Measurements from ENCODE around the gene PLCXD1. TPM values are rescaled to one million over a fixed set of nuclear protein-coding genes. Genes with fewer than 3 reads are reported as not detected.

The PLCXD1 gene
- total and polyA plus RNA-seq, 4 donors, result 6.7 to 50.6 (median 29.0) TPM

- Histone ChIP-seq H3K4me3 (ENCODE audit: low read depth, low read length) (no peak overlapping the region), H3K27ac (ENCODE audit: low read depth, low read length) (no peak overlapping the region), H3K9me3 (ENCODE audit: control insufficient read depth, insufficient read depth, low read length) (no peaks in the 10 kb centered on the region), H3K27me3 (ENCODE audit: control insufficient read depth, insufficient read depth, low read length) (peaks cover 14% of the 10 kb centered on the region), H3K4me1 (ENCODE audit: control insufficient read depth, insufficient read depth, low read length) (peaks cover 14% of the 10 kb centered on the region), H3K36me3 (ENCODE audit: control insufficient read depth, insufficient read depth, low read length) (peaks cover 72% of the 10 kb centered on the region)
- WGBS (ENCODE audit: insufficient coverage), result 91% methylated on average over 29 of the region's 33 CpGs
- no peak for DNase-seq (ENCODE audit: low read depth in 4 of 6, low spot score in 6 of 6)
These were observed 51.9 kb downstream of the PLCXD1 start for GRCh38 chrX:332916-333610.

- Histone ChIP-seq H3K4me3 (ENCODE audit: low read depth, low read length) (no peak overlapping the region), H3K9me3 (ENCODE audit: control insufficient read depth, insufficient read depth, low read length) (no peaks in the 10 kb centered on the region), H3K27me3 (ENCODE audit: control insufficient read depth, insufficient read depth, low read length) (peaks cover 14% of the 10 kb centered on the region), H3K4me1 (ENCODE audit: control insufficient read depth, insufficient read depth, low read length) (peaks cover 14% of the 10 kb centered on the region), H3K27ac (ENCODE audit: low read depth, low read length) (no peak overlapping the region), H3K36me3 (ENCODE audit: control insufficient read depth, insufficient read depth, low read length) (peaks cover 79% of the 10 kb centered on the region)
- DNase-seq (ENCODE audit: low read depth in 4 of 6, low spot score in 6 of 6), result no peak
- WGBS (ENCODE audit: insufficient coverage), result 92% methylated on average over 47 of the region's 51 CpGs
These were observed 52.6 kb downstream of the PLCXD1 start for GRCh38 chrX:333611-334311.

- DNase-seq (ENCODE audit: low read depth in 4 of 6, low spot score in 6 of 6), result no peak
- H3K27me3 ChIP-seq (ENCODE audit: control insufficient read depth, insufficient read depth, low read length), result peaks cover 14% of the 10 kb centered on the region
- H3K36me3 ChIP-seq (ENCODE audit: control insufficient read depth, insufficient read depth, low read length), result peaks cover 84% of the 10 kb centered on the region
- no peaks in the 10 kb centered on the region for H3K9me3 ChIP-seq (ENCODE audit: control insufficient read depth, insufficient read depth, low read length)
- WGBS (ENCODE audit: insufficient coverage), result 95% methylated on average over 49 of the region's 53 CpGs
- H3K4me3 ChIP-seq (ENCODE audit: low read depth, low read length), result no peak overlapping the region
- H3K27ac ChIP-seq (ENCODE audit: low read depth, low read length), result no peak overlapping the region
- H3K4me1 ChIP-seq (ENCODE audit: control insufficient read depth, insufficient read depth, low read length), result peaks cover 14% of the 10 kb centered on the region
These were observed 53.2 kb downstream of the PLCXD1 start for GRCh38 chrX:334331-334891.

DNA sequence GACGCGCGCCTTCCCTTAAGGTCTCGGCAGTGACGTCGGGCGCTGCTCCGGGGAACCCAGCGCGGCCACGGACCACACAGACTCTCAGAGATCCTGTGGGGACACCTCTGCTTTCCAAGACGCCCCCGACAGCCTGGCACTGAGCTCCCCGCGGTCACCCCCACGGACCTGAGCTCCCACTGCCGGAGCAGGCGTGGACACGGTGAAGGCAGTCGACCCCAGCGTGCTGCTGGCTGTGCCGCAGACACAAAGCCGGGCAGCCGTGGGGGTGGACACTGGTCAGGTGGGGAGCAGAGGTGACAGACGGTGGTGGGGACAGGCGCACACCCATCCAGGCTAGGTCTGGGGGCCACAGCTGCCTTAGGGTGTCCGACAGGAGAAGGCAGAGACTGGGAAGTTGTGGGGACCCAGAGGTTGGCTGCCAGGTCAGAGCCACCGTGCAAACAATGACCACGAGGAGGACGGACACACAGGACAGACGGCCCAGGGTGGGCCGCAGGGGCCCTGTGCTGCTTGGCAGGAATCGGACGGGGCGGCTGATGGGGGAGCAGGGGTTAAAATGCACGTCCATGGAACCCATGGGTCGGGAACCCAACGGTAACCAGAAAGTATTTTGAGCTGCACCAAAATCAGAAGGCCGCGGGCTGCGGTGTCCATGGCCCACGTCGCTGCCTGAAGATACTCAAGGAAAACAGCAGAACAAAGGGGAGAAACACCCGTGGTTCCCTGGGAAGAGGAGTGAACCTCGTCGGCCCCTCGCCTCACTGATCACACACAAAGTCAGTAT lies 54.0 kb downstream of the PLCXD1 start:
- DNase-seq (ENCODE audit: low read depth in 4 of 6, low spot score in 6 of 6), result no peak
- WGBS (ENCODE audit: insufficient coverage), result 94% methylated on average over 44 of the region's 47 CpGs
- peaks cover 14% of the 10 kb centered on the region for H3K27me3 ChIP-seq (ENCODE audit: control insufficient read depth, insufficient read depth, low read length)
- peaks cover 14% of the 10 kb centered on the region for H3K4me1 ChIP-seq (ENCODE audit: control insufficient read depth, insufficient read depth, low read length)
- peaks cover 84% of the 10 kb centered on the region for H3K36me3 ChIP-seq (ENCODE audit: control insufficient read depth, insufficient read depth, low read length)
- H3K9me3 ChIP-seq (ENCODE audit: control insufficient read depth, insufficient read depth, low read length), result no peaks in the 10 kb centered on the region
- H3K27ac ChIP-seq (ENCODE audit: low read depth, low read length), result no peak overlapping the region
- H3K4me3 ChIP-seq (ENCODE audit: low read depth, low read length), result no peak overlapping the region

DNA sequence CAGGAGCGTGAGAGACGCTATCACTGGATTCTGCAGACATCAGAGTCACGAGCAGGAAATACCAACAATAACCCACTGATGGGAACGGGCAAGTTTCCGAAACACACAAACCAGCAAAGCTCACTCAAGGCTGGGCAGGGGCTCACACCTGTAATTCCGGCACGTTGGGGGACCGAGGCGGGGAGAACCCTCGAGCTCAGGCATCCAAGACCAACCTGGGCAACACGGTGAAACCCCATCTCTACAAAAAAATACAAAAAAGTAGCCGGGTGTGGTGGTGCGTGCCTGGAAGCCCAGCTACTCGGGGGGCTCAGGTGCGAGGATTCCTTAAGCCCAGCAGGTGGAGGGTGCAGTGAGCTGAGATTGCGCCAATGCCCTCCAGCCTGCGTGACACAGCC lies 54.6 kb downstream of the PLCXD1 start:
- H3K4me3 ChIP-seq (ENCODE audit: low read depth, low read length), result no peak overlapping the region
- WGBS (ENCODE audit: insufficient coverage), result 90% methylated on average over 9 of the region's 17 CpGs
- H3K36me3 ChIP-seq (ENCODE audit: control insufficient read depth, insufficient read depth, low read length), result peaks cover 86% of the 10 kb centered on the region
- H3K27ac ChIP-seq (ENCODE audit: low read depth, low read length), result no peak overlapping the region
- peaks cover 9% of the 10 kb centered on the region for H3K27me3 ChIP-seq (ENCODE audit: control insufficient read depth, insufficient read depth, low read length)
- no peak for DNase-seq (ENCODE audit: low read depth in 4 of 6, low spot score in 6 of 6)
- no peaks in the 10 kb centered on the region for H3K9me3 ChIP-seq (ENCODE audit: control insufficient read depth, insufficient read depth, low read length)
- peaks cover 12% of the 10 kb centered on the region for H3K4me1 ChIP-seq (ENCODE audit: control insufficient read depth, insufficient read depth, low read length)

DNA sequence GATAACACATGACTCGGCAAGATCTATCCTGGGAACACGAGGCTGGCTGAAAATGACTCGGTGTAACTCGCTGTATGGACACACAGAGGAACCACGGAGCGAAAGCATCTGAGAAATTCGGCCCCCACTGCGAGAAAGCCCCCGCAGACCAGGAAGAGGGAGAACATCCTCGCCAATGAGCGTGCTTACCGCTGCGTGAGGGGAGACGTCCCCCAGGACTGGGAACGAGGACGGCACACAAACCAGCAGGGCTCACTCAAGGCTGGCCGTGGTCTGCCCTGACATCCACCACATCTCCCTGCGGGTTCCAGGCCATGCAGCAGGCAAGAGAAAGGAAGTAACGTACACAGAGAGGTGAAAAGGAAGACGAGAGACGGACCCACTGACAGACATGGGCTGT lies 55.0 kb downstream of the PLCXD1 start:
- DNase-seq (ENCODE audit: low read depth in 4 of 6, low spot score in 6 of 6), result no peak
- peaks cover 8% of the 10 kb centered on the region for H3K4me1 ChIP-seq (ENCODE audit: control insufficient read depth, insufficient read depth, low read length)
- H3K27me3 ChIP-seq (ENCODE audit: control insufficient read depth, insufficient read depth, low read length), result peaks cover 4% of the 10 kb centered on the region
- WGBS (ENCODE audit: insufficient coverage), result 89% methylated on average over 21 of the region's 21 CpGs
- no peak overlapping the region for H3K27ac ChIP-seq (ENCODE audit: low read depth, low read length)
- no peaks in the 10 kb centered on the region for H3K9me3 ChIP-seq (ENCODE audit: control insufficient read depth, insufficient read depth, low read length)
- peaks cover 87% of the 10 kb centered on the region for H3K36me3 ChIP-seq (ENCODE audit: control insufficient read depth, insufficient read depth, low read length)
- H3K4me3 ChIP-seq (ENCODE audit: low read depth, low read length), result no peak overlapping the region

- Histone ChIP-seq H3K36me3 (ENCODE audit: control insufficient read depth, insufficient read depth, low read length) (peaks cover 86% of the 10 kb centered on the region), H3K4me3 (ENCODE audit: low read depth, low read length) (no peak overlapping the region), H3K9me3 (ENCODE audit: control insufficient read depth, insufficient read depth, low read length) (no peaks in the 10 kb centered on the region), H3K27ac (ENCODE audit: low read depth, low read length) (no peak overlapping the region), H3K4me1 (ENCODE audit: control insufficient read depth, insufficient read depth, low read length) (no peaks in the 10 kb centered on the region), H3K27me3 (ENCODE audit: control insufficient read depth, insufficient read depth, low read length) (no peaks in the 10 kb centered on the region)
- 89% methylated on average over 38 of the region's 38 CpGs for WGBS (ENCODE audit: insufficient coverage)
- DNase-seq (ENCODE audit: low read depth in 4 of 6, low spot score in 6 of 6), result no peak
These were observed 56.2 kb downstream of the PLCXD1 start for GRCh38 chrX:337331-337831.

DNA sequence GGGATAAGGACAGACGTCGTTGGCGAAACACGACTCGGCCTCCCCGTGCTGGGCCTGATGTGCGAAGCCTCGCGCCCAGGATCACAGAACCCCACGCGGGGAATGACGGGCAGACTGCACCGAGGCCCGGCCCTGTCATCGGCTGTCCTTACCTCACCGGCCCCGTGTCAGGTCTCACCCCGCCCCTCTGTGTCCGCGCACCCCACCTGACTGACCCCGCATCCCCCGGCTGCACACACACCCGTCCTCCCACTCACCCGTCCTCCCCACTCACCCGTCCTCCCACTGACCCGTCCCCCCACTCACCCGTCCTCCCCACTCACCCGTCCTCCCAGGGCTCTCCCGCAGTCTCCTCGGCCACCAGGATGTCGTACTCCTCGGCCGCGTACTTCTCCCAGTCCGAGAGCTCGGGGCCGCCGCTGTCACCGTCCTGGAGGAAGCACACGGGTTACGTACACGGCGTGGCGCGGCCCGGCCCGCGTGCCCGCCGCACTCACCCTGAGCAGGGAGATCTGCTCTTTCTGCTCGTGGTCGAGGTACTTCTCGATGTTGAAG lies 57.2 kb downstream of the PLCXD1 start:
- Histone ChIP-seq H3K36me3 (ENCODE audit: control insufficient read depth, insufficient read depth, low read length) (peaks cover 76% of the 10 kb centered on the region), H3K4me3 (ENCODE audit: low read depth, low read length) (no peak overlapping the region), H3K27me3 (ENCODE audit: control insufficient read depth, insufficient read depth, low read length) (no peaks in the 10 kb centered on the region), H3K27ac (ENCODE audit: low read depth, low read length) (no peak overlapping the region), H3K9me3 (ENCODE audit: control insufficient read depth, insufficient read depth, low read length) (no peaks in the 10 kb centered on the region), H3K4me1 (ENCODE audit: control insufficient read depth, insufficient read depth, low read length) (no peaks in the 10 kb centered on the region)
- DNase-seq (ENCODE audit: low read depth in 4 of 6, low spot score in 6 of 6), result no peak
- 95% methylated on average over 48 of the region's 53 CpGs for WGBS (ENCODE audit: insufficient coverage)

DNA sequence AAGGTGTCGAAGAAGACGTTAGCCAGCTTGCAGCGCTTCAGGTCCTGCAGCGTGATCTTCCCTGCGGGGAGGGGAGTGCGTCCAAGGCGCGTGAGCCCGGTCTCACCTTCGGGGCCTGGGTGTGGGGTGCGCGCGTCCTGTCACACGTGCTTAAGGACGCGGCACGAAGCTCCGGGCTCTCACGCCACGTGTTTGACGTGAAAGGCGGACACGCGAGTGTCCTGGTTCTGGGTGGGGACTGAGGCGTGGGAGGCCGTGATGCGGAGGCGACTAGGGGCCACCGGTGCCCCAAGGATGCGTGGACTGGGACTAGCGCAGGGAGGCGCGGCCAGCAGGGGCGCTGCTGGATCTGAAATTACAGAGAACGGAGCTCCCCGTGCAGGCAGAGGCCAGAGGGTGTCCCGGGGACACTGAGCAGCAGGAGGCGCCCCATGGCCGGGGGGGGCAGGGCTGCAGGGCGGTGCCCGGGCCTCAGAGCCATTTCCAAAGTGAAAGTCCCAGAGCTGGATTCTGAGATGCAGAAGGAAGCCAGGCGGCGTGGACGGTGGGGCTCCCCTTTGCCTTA lies 57.7 kb downstream of the PLCXD1 start:
- peaks cover 74% of the 10 kb centered on the region for H3K36me3 ChIP-seq (ENCODE audit: control insufficient read depth, insufficient read depth, low read length)
- no peak overlapping the region for H3K4me3 ChIP-seq (ENCODE audit: low read depth, low read length)
- no peaks in the 10 kb centered on the region for H3K4me1 ChIP-seq (ENCODE audit: control insufficient read depth, insufficient read depth, low read length)
- no peaks in the 10 kb centered on the region for H3K9me3 ChIP-seq (ENCODE audit: control insufficient read depth, insufficient read depth, low read length)
- H3K27ac ChIP-seq (ENCODE audit: low read depth, low read length), result no peak overlapping the region
- no peak for DNase-seq (ENCODE audit: low read depth in 4 of 6, low spot score in 6 of 6)
- H3K27me3 ChIP-seq (ENCODE audit: control insufficient read depth, insufficient read depth, low read length), result no peaks in the 10 kb centered on the region
- 96% methylated on average over 41 of the region's 44 CpGs for WGBS (ENCODE audit: insufficient coverage)
